LNCAP (cell line): ENCODE measurements around the gene TMEM132D.

Experiments
- TF ChIP-seq, protein P1 (sequence below): fragments of 450-650 bp; IDR thresholded peaks from 2 replicates; pipeline ENCODE4 v1.5.1; 2017; ENCODE audit warnings: mild to moderate bottlenecking

TMEM132D gene

DNA sequence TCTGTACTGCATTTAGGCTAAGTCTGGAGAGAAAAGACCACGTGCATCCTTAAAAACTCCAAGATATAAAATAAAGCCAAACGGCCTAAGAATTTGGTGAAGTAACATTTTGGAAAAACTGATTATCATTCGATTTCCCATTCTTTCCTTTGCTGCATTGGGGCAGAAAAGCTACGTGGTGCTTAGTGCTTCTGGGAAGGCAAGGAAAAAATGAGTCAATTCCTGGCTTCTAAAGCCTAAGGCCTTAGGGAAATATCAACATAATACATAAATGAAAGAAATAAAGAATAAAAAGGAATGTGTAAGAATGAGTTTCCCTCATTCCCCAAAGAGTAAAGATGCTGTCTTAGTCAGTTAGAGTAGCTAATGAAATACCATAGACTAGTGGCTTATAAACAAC lies 530.1 kb downstream of the TMEM132D start:
- TF ChIP-seq, protein P1, sequence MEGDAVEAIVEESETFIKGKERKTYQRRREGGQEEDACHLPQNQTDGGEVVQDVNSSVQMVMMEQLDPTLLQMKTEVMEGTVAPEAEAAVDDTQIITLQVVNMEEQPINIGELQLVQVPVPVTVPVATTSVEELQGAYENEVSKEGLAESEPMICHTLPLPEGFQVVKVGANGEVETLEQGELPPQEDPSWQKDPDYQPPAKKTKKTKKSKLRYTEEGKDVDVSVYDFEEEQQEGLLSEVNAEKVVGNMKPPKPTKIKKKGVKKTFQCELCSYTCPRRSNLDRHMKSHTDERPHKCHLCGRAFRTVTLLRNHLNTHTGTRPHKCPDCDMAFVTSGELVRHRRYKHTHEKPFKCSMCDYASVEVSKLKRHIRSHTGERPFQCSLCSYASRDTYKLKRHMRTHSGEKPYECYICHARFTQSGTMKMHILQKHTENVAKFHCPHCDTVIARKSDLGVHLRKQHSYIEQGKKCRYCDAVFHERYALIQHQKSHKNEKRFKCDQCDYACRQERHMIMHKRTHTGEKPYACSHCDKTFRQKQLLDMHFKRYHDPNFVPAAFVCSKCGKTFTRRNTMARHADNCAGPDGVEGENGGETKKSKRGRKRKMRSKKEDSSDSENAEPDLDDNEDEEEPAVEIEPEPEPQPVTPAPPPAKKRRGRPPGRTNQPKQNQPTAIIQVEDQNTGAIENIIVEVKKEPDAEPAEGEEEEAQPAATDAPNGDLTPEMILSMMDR, result no peak

DNA sequence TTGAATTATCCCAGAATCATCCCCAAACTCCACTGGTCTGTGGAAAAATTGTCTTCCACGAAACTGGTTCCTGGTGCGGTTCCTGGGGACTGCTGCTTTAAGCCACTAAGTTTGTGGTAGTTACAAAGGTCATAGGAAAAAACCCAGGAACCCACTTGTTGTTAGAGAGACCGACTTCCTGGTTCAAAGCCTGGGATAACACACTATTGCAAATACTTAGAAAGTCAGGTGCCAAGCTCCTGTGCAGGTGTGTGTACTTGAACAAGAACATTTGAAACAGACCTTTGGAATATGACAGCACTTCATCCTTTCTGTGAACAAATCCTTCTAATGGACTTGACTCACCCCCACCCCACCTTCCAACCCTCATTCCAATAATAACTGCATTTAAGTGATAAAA lies 530.9 kb downstream of the TMEM132D start:
- TF ChIP-seq, protein P1, result no peak

DNA sequence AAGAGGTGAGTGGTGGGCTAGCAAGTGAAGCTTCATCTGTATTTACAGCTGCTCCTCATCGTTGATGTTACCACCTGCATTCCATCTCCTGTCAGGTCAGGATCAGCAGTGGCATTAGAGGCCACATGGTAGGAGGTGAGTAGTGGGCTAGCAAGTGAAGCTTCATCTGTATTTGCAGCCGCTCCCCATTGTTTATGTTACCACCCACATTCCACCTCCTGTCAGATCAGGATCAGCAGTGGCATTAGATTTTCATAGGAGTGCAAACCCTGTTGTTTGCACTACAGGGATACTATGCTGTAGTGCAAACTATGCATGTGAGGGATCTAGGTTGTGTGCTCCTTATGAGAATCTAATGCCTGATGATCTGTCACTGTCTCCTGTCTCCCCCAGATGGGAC lies 531.5 kb downstream of the TMEM132D start:
- TF ChIP-seq, protein P1, result no peak

DNA sequence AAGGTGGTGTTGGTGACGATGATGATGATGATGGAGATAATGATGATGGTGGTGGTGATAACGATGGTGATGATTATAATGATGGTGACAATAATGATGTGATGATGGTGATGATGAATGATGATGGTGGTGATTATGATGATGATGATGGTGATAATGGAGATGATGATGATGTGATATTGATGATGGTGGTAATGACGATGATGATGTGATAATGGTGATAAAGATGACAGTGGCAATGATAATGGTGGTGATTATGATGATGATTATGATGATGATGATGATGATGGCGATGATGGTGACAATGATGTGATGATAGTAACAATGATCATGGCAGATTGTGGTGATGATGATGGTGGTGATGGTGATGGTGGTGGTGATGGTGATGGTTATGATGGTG lies 532.6 kb downstream of the TMEM132D start:
- TF ChIP-seq, protein P1, result no peak

DNA sequence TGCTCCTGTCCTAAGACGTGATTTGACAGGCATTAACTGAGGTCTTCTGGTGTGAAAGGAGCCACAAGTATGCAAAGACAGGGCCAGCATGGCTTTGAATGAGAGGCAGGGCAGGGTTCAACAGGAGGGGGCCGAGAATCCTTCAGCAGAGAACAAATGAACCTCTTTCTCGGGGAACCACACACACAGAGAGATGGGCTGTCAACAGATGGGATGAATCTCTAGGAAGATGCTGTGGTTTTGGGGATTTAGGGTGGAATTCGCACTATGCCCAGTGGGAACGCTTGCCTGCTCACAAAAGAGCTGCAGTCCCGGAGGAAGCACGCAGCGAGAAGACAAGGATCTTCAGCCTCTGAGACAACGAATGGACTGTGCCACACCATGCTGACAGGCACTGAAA lies 537.2 kb downstream of the TMEM132D start:
- TF ChIP-seq, protein P1, result no peak

DNA sequence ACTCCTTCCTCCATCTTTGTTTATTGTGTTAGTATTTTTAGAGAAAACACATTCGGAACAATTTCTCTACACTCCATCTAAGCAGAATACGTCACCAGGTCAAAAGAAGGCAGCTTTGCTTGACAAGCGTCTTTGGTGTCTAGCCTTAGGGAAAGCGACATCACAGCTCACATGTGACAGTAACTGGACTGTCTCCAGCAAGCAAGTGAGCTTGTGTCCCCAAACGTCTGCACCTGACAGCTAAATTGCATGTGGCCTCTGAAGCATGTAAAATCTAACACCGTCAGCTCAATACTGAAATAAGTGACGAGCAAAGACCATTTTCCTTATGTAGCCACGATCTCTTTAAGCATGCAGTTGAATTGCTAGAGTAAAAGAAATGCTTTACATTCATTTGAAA lies 540.8 kb downstream of the TMEM132D start:
- TF ChIP-seq, protein P1, result no peak

DNA sequence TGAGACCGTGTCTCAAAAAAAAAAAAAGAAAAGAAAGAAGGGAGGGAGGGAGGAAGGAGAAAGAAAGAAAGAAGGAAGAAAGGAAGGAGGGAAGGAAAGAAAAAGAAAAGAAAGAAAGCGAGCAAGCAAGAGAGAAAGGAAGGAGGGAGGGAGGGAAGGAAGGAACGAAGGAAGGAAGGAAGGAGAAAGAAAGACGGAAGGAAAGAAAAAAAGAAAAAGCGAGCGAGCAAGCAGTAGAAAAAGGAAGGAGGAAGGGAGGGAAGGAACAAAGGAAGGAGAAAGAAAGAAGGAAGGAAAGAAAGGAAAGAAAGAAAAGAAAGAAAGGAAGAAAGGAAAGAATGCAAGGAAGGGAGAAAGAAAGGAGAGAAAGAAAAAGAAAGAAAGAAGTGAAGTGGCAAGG lies 546.6 kb downstream of the TMEM132D start:
- TF ChIP-seq, protein P1, result no peak

DNA sequence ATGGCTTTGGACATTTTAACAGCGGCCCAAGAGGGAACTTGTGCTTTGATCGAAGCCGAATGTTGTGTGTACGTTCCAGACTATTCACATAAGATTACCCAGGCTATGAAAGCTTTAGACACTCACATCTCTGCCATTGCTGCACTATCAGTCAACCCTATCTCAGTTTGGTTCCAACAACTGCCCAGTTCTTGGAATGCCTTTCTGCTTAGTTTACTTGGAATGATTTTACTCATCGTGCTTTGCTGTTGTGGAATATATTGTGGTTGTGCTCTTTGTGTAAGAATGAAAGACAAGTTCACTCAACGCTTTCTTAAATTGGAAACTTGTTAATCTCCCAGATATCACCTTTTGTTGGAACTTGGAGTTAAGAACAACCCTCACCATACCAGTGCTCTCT lies 552.3 kb downstream of the TMEM132D start:
- TF ChIP-seq, protein P1, result no peak
